SU-DHL-6 (cell line): ENCODE data around the gene MTF1.
"Not testable (repeated sequence)": the region's sequence is repeated elsewhere in the genome, so short reads cannot be mapped to it uniquely, and the experiment has no call there.

Experiments used
- H2AFZ ChIP-seq: fragments of 200-600 bp; sonication (generic); 2 replicates; pipeline ENCODE4 v1.6.1; 2014; ENCODE audit warnings: low read depth, mild to moderate bottlenecking, moderate library complexity, mixed read lengths, antibody characterized with exemption, low read length; ENCODE audit not compliant: severe bottlenecking
- H3F3A ChIP-seq: fragments of 200-600 bp; shearing (Covaris generic); 2 replicates; pipeline ENCODE4 v1.6.0; 2016; ENCODE audit warnings: antibody characterized with exemption, mild to moderate bottlenecking; ENCODE audit not compliant: insufficient read depth
- H3K27ac ChIP-seq: fragments of 200-600 bp; sonication (generic); 2 replicates; pipeline ENCODE4 v1.5.1; 2016; ENCODE audit warnings: low read depth, mild to moderate bottlenecking, low read length, moderate library complexity, mixed read lengths
- H3K27me3 ChIP-seq: fragments of 200-600 bp; sonication (generic), shearing (Covaris generic); 2 replicates; pipeline ENCODE4 v1.6.0; 2014; ENCODE audit warnings: mild to moderate bottlenecking, low read length
- H3K36me3 ChIP-seq: fragments of 200-600 bp; sonication (generic); 2 replicates; pipeline ENCODE4 v1.6.1; 2014; ENCODE audit warnings: mild to moderate bottlenecking, low read length, mixed read lengths
- H3K4me2 ChIP-seq: fragments of 300-600, 200-600 bp; shearing (Covaris generic), sonication (generic); 2 replicates; pipeline ENCODE4 v1.6.0; 2014; ENCODE audit warnings: low read length, low read depth, mild to moderate bottlenecking; ENCODE audit not compliant: poor library complexity, severe bottlenecking
- H3K4me3 ChIP-seq: fragments of 200-600 bp; sonication (generic); 2 replicates; pipeline ENCODE4 v1.5.1; 2014; ENCODE audit warnings: antibody characterized with exemption, low read length, mild to moderate bottlenecking, mixed read lengths; ENCODE audit not compliant: insufficient read depth, poor library complexity, severe bottlenecking
- H3K79me2 ChIP-seq: fragments of 200-600 bp; sonication (generic); 2 replicates; pipeline ENCODE4 v1.6.1; 2014; ENCODE audit warnings: mild to moderate bottlenecking, low read length, moderate library complexity; ENCODE audit not compliant: insufficient read depth
- H3K9ac ChIP-seq: fragments of 200-600 bp; sonication (generic); 2 replicates; pipeline ENCODE4 v1.7.0; 2014; ENCODE audit warnings: mild to moderate bottlenecking, low read length
- H3K9me2 ChIP-seq: fragments of 200-600 bp; sonication (generic); replicated peaks from 2 replicates; pipeline ENCODE4 v1.6.1; 2014; ENCODE audit warnings: low read length; ENCODE audit not compliant: insufficient read depth
- H3K9me3 ChIP-seq: fragments of 200-600 bp; sonication (generic); 2 replicates; pipeline ENCODE4 v1.6.1; 2014; ENCODE audit warnings: low read length, mixed read lengths; ENCODE audit not compliant: insufficient read depth
- H4K20me1 ChIP-seq: fragments of 200-600 bp; sonication (generic); 2 replicates; pipeline ENCODE4 v1.6.1; 2014; ENCODE audit warnings: low read depth, mild to moderate bottlenecking, antibody characterized with exemption, low read length, moderate library complexity, mixed read lengths
- CTCF ChIP-seq: fragments of 200-600 bp; sonication (generic); IDR thresholded peaks from one replicate; pipeline ENCODE4 v1.5.1; 2017; ENCODE audit warnings: antibody characterized with exemption, mild to moderate bottlenecking, low read length, moderate library complexity; ENCODE audit not compliant: insufficient read depth, poor library complexity, severe bottlenecking
- EZH2phosphoT487 ChIP-seq: fragments of 200-600 bp; sonication (generic), shearing (Covaris generic); conservative IDR thresholded peaks from 2 replicates; pipeline ENCODE4 v1.6.1; 2018; ENCODE audit warnings: mild to moderate bottlenecking, antibody characterized with exemption, low read length, moderate library complexity, mixed read lengths

Gene MTF1

GRCh38 chr1:37901191-37901892 lies 42.0 kb upstream of the MTF1 start:
- Histone ChIP-seq H3K27ac (no peak overlapping the region), H3K9me3 (peaks cover 10% of the 10 kb centered on the region; the same call in 1 of the 2 replicates), H3K36me3 (peaks cover 12% of the 10 kb centered on the region)

GRCh38 chr1:37897563-37897962 lies 38.2 kb upstream of the MTF1 start:
- H3K36me3 ChIP-seq, H3K9me2 ChIP-seq, H2AFZ ChIP-seq, H3K4me3 ChIP-seq, H3K4me2 ChIP-seq, H3K9ac ChIP-seq, H3F3A ChIP-seq, H3K27ac ChIP-seq, H4K20me1 ChIP-seq, H3K27me3 ChIP-seq, H3K9me3 ChIP-seq: not testable (repeated sequence)
- peaks cover 58% of the 10 kb centered on the region for H3K79me2 ChIP-seq

More at GRCh38 chr1:37901191-37901892, 42.0 kb upstream of the MTF1 start:
- H4K20me1 ChIP-seq, result no peaks in the 10 kb centered on the region
- no peaks in the 10 kb centered on the region for H3K27me3 ChIP-seq
- H3K79me2 ChIP-seq, result peaks cover 69% of the 10 kb centered on the region
- no peak overlapping the region for H3K4me3 ChIP-seq
- H3F3A ChIP-seq, result no peaks in the 10 kb centered on the region
- no peak overlapping the region for H2AFZ ChIP-seq
- H3K4me2 ChIP-seq, result no peak overlapping the region
- no peaks in the 10 kb centered on the region for H3K9me2 ChIP-seq
- H3K9ac ChIP-seq, result no peak overlapping the region
- TF ChIP-seq CTCF (no peak), EZH2phosphoT487 (no peak)

GRCh38 chr1:37893673-37894072 lies 34.3 kb upstream of the MTF1 start:
- Histone ChIP-seq H3K4me3 (no peak overlapping the region), H3K9me2 (no peaks in the 10 kb centered on the region), H3K27ac (peak overlapping the region; percentile 19; the same call in 1 of the 2 replicates), H3K9ac (no peak overlapping the region), H4K20me1 (no peaks in the 10 kb centered on the region; the same call in 1 of the 2 replicates), H3K9me3 (no peaks in the 10 kb centered on the region), H2AFZ (no peak overlapping the region), H3K4me2 (no peak overlapping the region), H3K36me3 (peaks cover 11% of the 10 kb centered on the region), H3K79me2 (peaks cover 37% of the 10 kb centered on the region), H3F3A (peaks cover 20% of the 10 kb centered on the region), H3K27me3 (no peaks in the 10 kb centered on the region)
- TF ChIP-seq EZH2phosphoT487 (no peak), CTCF (no peak)
